Muscle layer of colon (tissue), 2 donors: Measurements from ENCODE around the gene THAP2.

Experiments used
- H3K27ac ChIP-seq: one replicate; pipeline ENCODE4 v1.7.0; 2013; ENCODE audit warnings: low read depth, mild to moderate bottlenecking, low read length, moderate library complexity
- H3K27me3 ChIP-seq, 2 donors: one replicate each; pipeline ENCODE4 v1.7.0; 2013; ENCODE audit warnings: low read length in 2 of 2, mild to moderate bottlenecking in 2 of 2; ENCODE audit not compliant: insufficient read depth in 2 of 2, control insufficient read depth in 1 of 2
- H3K36me3 ChIP-seq: one replicate; pipeline ENCODE4 v1.7.0; 2013; ENCODE audit warnings: mild to moderate bottlenecking, low read length; ENCODE audit not compliant: insufficient read depth
- H3K4me1 ChIP-seq: one replicate; pipeline ENCODE4 v1.7.0; 2013; ENCODE audit warnings: mild to moderate bottlenecking, low read length; ENCODE audit not compliant: insufficient read depth
- H3K4me3 ChIP-seq, 2 donors: one replicate each; pipeline ENCODE4 v1.7.0; 2013; ENCODE audit warnings: low read length in 2 of 2, low read depth in 1 of 2, mild to moderate bottlenecking in 1 of 2, moderate library complexity in 1 of 2
- H3K9ac ChIP-seq: one replicate; pipeline ENCODE4 v1.7.0; 2013; ENCODE audit warnings: low read length
- H3K9me3 ChIP-seq: one replicate; pipeline ENCODE4 v1.7.0; 2013; ENCODE audit warnings: mild to moderate bottlenecking, low read length
- donor health status: abdominal sarcoma.
- donor health status: Adenocarcinoma of cecum.

The THAP2 gene

GRCh38 chr12:71642264-71642663, 21.8 kb upstream of the THAP2 start:
- H3K4me1 ChIP-seq: no peaks in the 10 kb centered on the region
- no peak overlapping the region for H3K27ac ChIP-seq
- no peaks in the 10 kb centered on the region for H3K27me3 ChIP-seq
- peaks cover 63% of the 10 kb centered on the region for H3K36me3 ChIP-seq
- no peak overlapping the region for H3K9ac ChIP-seq
- no peak overlapping the region for H3K4me3 ChIP-seq
- no peaks in the 10 kb centered on the region for H3K9me3 ChIP-seq

- H3K4me3 ChIP-seq: no peak overlapping the region
- peaks cover 52% of the 10 kb centered on the region for H3K36me3 ChIP-seq
- H3K9me3 ChIP-seq: no peaks in the 10 kb centered on the region
- H3K9ac ChIP-seq: no peak overlapping the region
- H3K27me3 ChIP-seq: no peaks in the 10 kb centered on the region
- H3K27ac ChIP-seq: no peak overlapping the region
- no peaks in the 10 kb centered on the region for H3K4me1 ChIP-seq
These were observed 18.8 kb upstream of the THAP2 start for GRCh38 chr12:71645268-71645667.

- Histone ChIP-seq H3K4me1 (no peaks in the 10 kb centered on the region), H3K4me3 (no peak overlapping the region), H3K27ac (no peak overlapping the region)
These were observed 17.6 kb upstream of the THAP2 start for GRCh38 chr12:71646512-71646911.

GRCh38 chr12:71648537-71648936, 15.6 kb upstream of the THAP2 start:
- H3K27ac ChIP-seq: no peak overlapping the region
- H3K9ac ChIP-seq: no peak overlapping the region
- no peak overlapping the region for H3K4me3 ChIP-seq
- peaks cover 36% of the 10 kb centered on the region for H3K36me3 ChIP-seq
- no peaks in the 10 kb centered on the region for H3K9me3 ChIP-seq
- no peaks in the 10 kb centered on the region for H3K4me1 ChIP-seq
- no peaks in the 10 kb centered on the region for H3K27me3 ChIP-seq

More at GRCh38 chr12:71646512-71646911, 17.6 kb upstream of the THAP2 start:
- peaks cover 42% of the 10 kb centered on the region for H3K36me3 ChIP-seq
- H3K9me3 ChIP-seq: no peaks in the 10 kb centered on the region
- no peaks in the 10 kb centered on the region for H3K27me3 ChIP-seq
- no peak overlapping the region for H3K9ac ChIP-seq

GRCh38 chr12:71649401-71649800, 14.7 kb upstream of the THAP2 start:
- Histone ChIP-seq H3K36me3 (peaks cover 31% of the 10 kb centered on the region), H3K4me1 (no peaks in the 10 kb centered on the region), H3K27me3 (no peaks in the 10 kb centered on the region), H3K4me3 (no peak overlapping the region), H3K27ac (no peak overlapping the region), H3K9me3 (no peaks in the 10 kb centered on the region), H3K9ac (no peak overlapping the region)

GRCh38 chr12:71652656-71653055, 11.4 kb upstream of the THAP2 start:
- H3K36me3 ChIP-seq: peaks cover 11% of the 10 kb centered on the region
- H3K27ac ChIP-seq: no peak overlapping the region
- H3K9ac ChIP-seq: no peak overlapping the region
- no peak overlapping the region for H3K4me3 ChIP-seq
- no peaks in the 10 kb centered on the region for H3K27me3 ChIP-seq
- no peaks in the 10 kb centered on the region for H3K9me3 ChIP-seq
- peaks cover 5% of the 10 kb centered on the region for H3K4me1 ChIP-seq

- H3K4me1 ChIP-seq: peaks cover 5% of the 10 kb centered on the region
- H3K27me3 ChIP-seq: no peaks in the 10 kb centered on the region
- H3K9me3 ChIP-seq: no peaks in the 10 kb centered on the region
- peaks cover 11% of the 10 kb centered on the region for H3K36me3 ChIP-seq
- no peak overlapping the region for H3K9ac ChIP-seq
- no peak overlapping the region for H3K27ac ChIP-seq
- no peak overlapping the region for H3K4me3 ChIP-seq
These were observed 11.0 kb upstream of the THAP2 start for GRCh38 chr12:71653137-71653536.

- Histone ChIP-seq H3K27me3 (no peaks in the 10 kb centered on the region), H3K36me3 (peaks cover 16% of the 10 kb centered on the region), H3K4me1 (peaks cover 5% of the 10 kb centered on the region), H3K27ac (no peak overlapping the region), H3K9me3 (no peaks in the 10 kb centered on the region), H3K9ac (no peak overlapping the region), H3K4me3 (no peak overlapping the region)
These were observed 9.9 kb upstream of the THAP2 start for GRCh38 chr12:71654200-71654599.

- peaks cover 9% of the 10 kb centered on the region for H3K4me1 ChIP-seq
- no peaks in the 10 kb centered on the region for H3K27me3 ChIP-seq
- no peak overlapping the region for H3K4me3 ChIP-seq
- peaks cover 19% of the 10 kb centered on the region for H3K36me3 ChIP-seq
- H3K9me3 ChIP-seq: no peaks in the 10 kb centered on the region
- no peak overlapping the region for H3K27ac ChIP-seq
- H3K9ac ChIP-seq: no peak overlapping the region
These were observed 8.6 kb upstream of the THAP2 start for GRCh38 chr12:71655495-71655894.

- Histone ChIP-seq H3K36me3 (peaks cover 19% of the 10 kb centered on the region), H3K9ac (no peak overlapping the region), H3K4me1 (peaks cover 10% of the 10 kb centered on the region), H3K9me3 (no peaks in the 10 kb centered on the region), H3K27ac (no peak overlapping the region), H3K27me3 (no peaks in the 10 kb centered on the region), H3K4me3 (no peak overlapping the region)
These were observed 8.2 kb upstream of the THAP2 start for GRCh38 chr12:71655907-71656306.

GRCh38 chr12:71656740-71657139, 7.4 kb upstream of the THAP2 start:
- Histone ChIP-seq H3K4me3 (no peak overlapping the region), H3K4me1 (peaks cover 14% of the 10 kb centered on the region), H3K27ac (no peak overlapping the region), H3K9ac (no peak overlapping the region), H3K27me3 (no peaks in the 10 kb centered on the region), H3K9me3 (no peaks in the 10 kb centered on the region), H3K36me3 (peaks cover 19% of the 10 kb centered on the region)

- Histone ChIP-seq H3K4me3 (peak overlapping the region; percentile 84 to 96), H3K27ac (peak overlapping the region; percentile 82)
These were observed 2.0 kb upstream of the THAP2 start for GRCh38 chr12:71661977-71662530.

More at GRCh38 chr12:71661977-71662530, 2.0 kb upstream of the THAP2 start:
- H3K36me3 ChIP-seq: peaks cover 14% of the 10 kb centered on the region
- H3K9ac ChIP-seq: peak overlapping the region; percentile 81
- peaks cover 27% of the 10 kb centered on the region for H3K4me1 ChIP-seq
- no peaks in the 10 kb centered on the region for H3K9me3 ChIP-seq
- H3K27me3 ChIP-seq: no peaks in the 10 kb centered on the region
